ENCODE data around the gene ENC1. TPM values are rescaled to one million over a fixed set of nuclear protein-coding genes. Genes with fewer than 3 reads are reported as not detected.

Gene ENC1
- total RNA-seq, 1 donor from 2014 or later = 7.1 TPM

DNA sequence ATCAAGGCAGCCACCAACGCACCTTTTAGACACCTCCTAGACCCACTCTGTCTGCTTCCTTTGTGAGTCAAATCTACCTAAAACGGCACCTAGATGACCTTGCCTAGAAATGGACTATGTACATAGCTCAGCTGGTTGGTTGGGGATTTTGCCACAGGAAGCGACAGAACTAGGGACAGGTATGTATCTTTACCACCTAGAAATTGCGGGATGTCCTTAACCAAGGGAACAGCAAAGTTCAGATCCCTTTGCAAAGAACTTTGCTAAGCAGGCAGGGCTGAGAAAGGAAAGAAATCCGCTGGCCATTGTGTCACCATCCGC is 2.0 kb upstream of the ENC1 start:
- Histone ChIP-seq H3K4me3 (no peak overlapping the region), H3K27ac (no peak overlapping the region), H3K4me1 (peaks cover 25% of the 10 kb centered on the region), H3K36me3 (no peaks in the 10 kb centered on the region), H3K9me3 (no peaks in the 10 kb centered on the region), H3K27me3 (no peaks in the 10 kb centered on the region)
- DNase-seq (ENCODE audit: extremely low spot score in 2 of 2) = no peak
- TF ChIP-seq, protein P1, sequence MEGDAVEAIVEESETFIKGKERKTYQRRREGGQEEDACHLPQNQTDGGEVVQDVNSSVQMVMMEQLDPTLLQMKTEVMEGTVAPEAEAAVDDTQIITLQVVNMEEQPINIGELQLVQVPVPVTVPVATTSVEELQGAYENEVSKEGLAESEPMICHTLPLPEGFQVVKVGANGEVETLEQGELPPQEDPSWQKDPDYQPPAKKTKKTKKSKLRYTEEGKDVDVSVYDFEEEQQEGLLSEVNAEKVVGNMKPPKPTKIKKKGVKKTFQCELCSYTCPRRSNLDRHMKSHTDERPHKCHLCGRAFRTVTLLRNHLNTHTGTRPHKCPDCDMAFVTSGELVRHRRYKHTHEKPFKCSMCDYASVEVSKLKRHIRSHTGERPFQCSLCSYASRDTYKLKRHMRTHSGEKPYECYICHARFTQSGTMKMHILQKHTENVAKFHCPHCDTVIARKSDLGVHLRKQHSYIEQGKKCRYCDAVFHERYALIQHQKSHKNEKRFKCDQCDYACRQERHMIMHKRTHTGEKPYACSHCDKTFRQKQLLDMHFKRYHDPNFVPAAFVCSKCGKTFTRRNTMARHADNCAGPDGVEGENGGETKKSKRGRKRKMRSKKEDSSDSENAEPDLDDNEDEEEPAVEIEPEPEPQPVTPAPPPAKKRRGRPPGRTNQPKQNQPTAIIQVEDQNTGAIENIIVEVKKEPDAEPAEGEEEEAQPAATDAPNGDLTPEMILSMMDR (IDR thresholded peaks at IDR 0.05) = no peak
- TF ChIP-seq POLR2AphosphoS5 (IDR thresholded peaks at IDR 0.05; ENCODE audit: insufficient read depth in 1 of 2, low read depth in 1 of 2) (no peak), POLR2A (IDR thresholded peaks at IDR 0.05) (no peak)
- intact Hi-C loops (cut with DNase I) = loop anchor here (5.0 kb wide), 1 partner anchor 610 kb away; no protein-coding TSS in a partner anchor

DNA sequence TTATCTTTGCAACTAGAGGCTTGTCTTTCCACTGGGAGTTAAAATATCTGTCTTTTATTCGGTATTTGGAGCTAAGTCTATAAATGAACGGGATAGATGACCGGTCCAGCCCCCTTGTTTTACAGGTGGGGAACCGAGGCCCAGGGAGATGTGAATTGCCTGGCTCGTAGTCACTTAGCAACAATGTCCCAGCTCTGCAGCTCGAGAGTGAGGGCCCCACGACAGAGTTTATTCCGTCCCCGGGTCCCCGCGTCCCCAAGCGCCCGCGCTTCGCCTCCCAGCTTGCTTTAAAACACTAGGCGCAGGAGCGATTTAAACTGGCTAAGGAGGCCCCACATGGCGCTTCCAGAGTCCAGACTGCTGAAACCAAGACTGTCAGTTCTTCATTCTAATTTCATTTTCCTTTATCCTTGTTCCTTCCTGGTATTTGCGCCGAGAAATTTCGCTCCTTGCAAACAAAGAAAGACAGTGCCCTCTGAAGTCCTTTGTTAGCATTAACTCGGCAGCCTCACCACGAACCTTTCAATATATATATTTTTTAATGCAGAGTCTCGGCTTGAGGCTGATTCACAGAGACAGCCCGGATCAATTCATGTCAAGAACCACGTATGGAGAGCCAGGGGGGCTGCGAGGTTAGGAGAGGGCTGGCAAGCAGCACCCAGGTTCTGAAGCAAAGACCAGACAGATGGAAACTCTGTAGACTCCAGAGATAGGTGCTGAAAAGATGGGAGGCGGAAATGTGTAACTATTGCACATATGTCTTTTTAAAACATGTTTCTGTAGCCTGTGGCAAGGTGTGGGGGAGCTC is 1.4 kb upstream of the ENC1 start:
- peak overlapping the region; percentile 69 to 81 for H3K4me3 ChIP-seq
- no peaks in the 10 kb centered on the region for H3K27me3 ChIP-seq
- H3K9me3 ChIP-seq = no peaks in the 10 kb centered on the region
- TF ChIP-seq POLR2A (IDR thresholded peaks at IDR 0.05) (no peak), POLR2AphosphoS5 (IDR thresholded peaks at IDR 0.05; ENCODE audit: insufficient read depth in 1 of 2, low read depth in 1 of 2) (peak in 1 of 2 donors; percentile 31)
- TF ChIP-seq, protein P1 (IDR thresholded peaks at IDR 0.05) = peak in 2 of 3 experiments; percentile 23 to 45
- DNase-seq (ENCODE audit: extremely low spot score in 2 of 2) = no peak
- H3K36me3 ChIP-seq = no peaks in the 10 kb centered on the region
- peak overlapping the region; percentile 80 for H3K27ac ChIP-seq
- intact Hi-C loops (cut with DNase I) = loop anchor here (5.0 kb wide), 1 partner anchor 610 kb away; no protein-coding TSS in a partner anchor
- peaks cover 27% of the 10 kb centered on the region for H3K4me1 ChIP-seq

DNA sequence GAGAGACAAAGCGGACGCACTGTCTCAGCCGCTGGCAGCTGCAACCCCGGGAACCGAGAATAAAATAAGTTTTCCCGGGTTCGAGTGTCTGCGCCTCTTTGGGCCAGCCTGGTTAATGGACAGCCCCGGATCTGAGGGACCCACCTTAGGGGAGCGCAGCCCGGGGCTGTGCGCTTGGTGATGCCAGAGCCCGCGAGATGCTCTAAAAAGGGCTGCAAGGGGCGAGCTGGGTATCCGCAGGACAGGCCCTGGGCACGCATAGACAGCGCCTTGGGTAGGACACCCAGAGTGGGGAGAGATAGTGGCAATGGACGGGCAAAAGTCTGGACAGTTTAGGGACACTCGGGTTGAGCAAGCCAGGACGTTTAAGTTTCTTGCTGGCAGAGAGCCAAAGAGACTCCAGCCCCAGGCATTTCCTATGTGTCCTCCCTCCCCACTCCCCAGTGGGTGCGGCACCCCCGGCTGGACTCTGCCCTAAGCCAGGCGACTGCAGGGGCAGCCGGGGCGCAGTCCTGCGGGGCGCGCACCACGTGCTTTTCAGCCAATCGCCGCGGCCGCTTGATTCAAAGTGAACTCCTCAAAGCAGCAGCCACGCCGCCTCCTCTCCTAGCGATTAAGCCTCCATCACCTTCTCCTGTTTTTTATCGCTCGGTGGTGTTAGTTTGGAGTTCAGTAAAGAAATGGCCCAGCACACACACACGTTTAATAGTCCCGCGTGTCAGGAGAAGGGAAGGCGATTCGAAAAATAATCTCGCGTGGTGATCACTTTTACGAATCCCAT is 616 bp upstream of the ENC1 start:
- H3K27ac ChIP-seq = peak overlapping the region; percentile 80
- no peaks in the 10 kb centered on the region for H3K27me3 ChIP-seq
- no peaks in the 10 kb centered on the region for H3K36me3 ChIP-seq
- peak overlapping the region; percentile 69 to 81 for H3K4me3 ChIP-seq
- peaks cover 34% of the 10 kb centered on the region for H3K4me1 ChIP-seq
- TF ChIP-seq POLR2AphosphoS5 (IDR thresholded peaks at IDR 0.05; ENCODE audit: insufficient read depth in 1 of 2, low read depth in 1 of 2) (no peak), POLR2A (IDR thresholded peaks at IDR 0.05) (no peak)
- TF ChIP-seq, protein P1 (IDR thresholded peaks at IDR 0.05) = no peak
- intact Hi-C loops (cut with DNase I) = loop anchor here (5.0 kb wide), 1 partner anchor 609 kb away; no protein-coding TSS in a partner anchor
- no peaks in the 10 kb centered on the region for H3K9me3 ChIP-seq
- DNase-seq (ENCODE audit: extremely low spot score in 2 of 2) = no peak

GRCh38 chr5:74639807-74640449 is 600 bp downstream of the ENC1 start:
- no peak for DNase-seq (ENCODE audit: extremely low spot score in 2 of 2)
- peak in 1 of 2 donors; percentile 34 for TF ChIP-seq POLR2AphosphoS5 (IDR thresholded peaks at IDR 0.05; ENCODE audit: insufficient read depth in 1 of 2, low read depth in 1 of 2)
- TF ChIP-seq, protein P1 (IDR thresholded peaks at IDR 0.05) = peak in 1 of 3 experiments; percentile 9
- no peak for TF ChIP-seq POLR2A (IDR thresholded peaks at IDR 0.05)
- peak overlapping the region; percentile 69 to 81 for H3K4me3 ChIP-seq
- no peaks in the 10 kb centered on the region for H3K27me3 ChIP-seq
- peaks cover 38% of the 10 kb centered on the region for H3K4me1 ChIP-seq
- intact Hi-C loops (cut with DNase I) = loop anchor here (5.0 kb wide), 1 partner anchor 608 kb away; no protein-coding TSS in a partner anchor
- peak overlapping the region; percentile 80 for H3K27ac ChIP-seq
- no peaks in the 10 kb centered on the region for H3K36me3 ChIP-seq
- no peaks in the 10 kb centered on the region for H3K9me3 ChIP-seq
